HepG2 (cell line): ENCODE measurements around the gene USP30. TPM values are rescaled to one million over a fixed set of nuclear protein-coding genes. Genes with fewer than 3 reads are reported as not detected.

Experiments used
- ARID5B ChIP-seq: IDR thresholded peaks from 2 replicates; pipeline ENCODE4 v1.4.0; 2020; ENCODE audit warnings: mild to moderate bottlenecking, missing genetic modification reagents
- ATF7 ChIP-seq, 2 experiments: fragments of 450-650 bp in 1 of 2; sonication (generic) in 1 of 2; formaldehyde crosslinking in 1 of 2; IDR thresholded peaks; 2 replicates each; pipeline versions ENCODE4 v1.4.0 to v1.6.1; 2016 to 2020; ENCODE audit warnings: antibody characterized with exemption in 1 of 2, mild to moderate bottlenecking in 1 of 2, missing genetic modification reagents in 1 of 2
- CSRNP1 ChIP-seq: sonication (generic); formaldehyde crosslinking; IDR thresholded peaks from 2 replicates; pipeline ENCODE4 v1.8.1; 2023; ENCODE audit warnings: mild to moderate bottlenecking, missing genetic modification reagents
- DRAP1 ChIP-seq: IDR thresholded peaks from 2 replicates; pipeline ENCODE4 v1.6.1; 2016; ENCODE audit warnings: missing genetic modification reagents, missing compliant biosample characterization
- FOXP4 ChIP-seq: sonication (generic); formaldehyde crosslinking; IDR thresholded peaks from 2 replicates; pipeline ENCODE4 v1.4.0; 2020; ENCODE audit warnings: missing genetic modification reagents
- HNF4A ChIP-seq: sonication (generic); formaldehyde crosslinking; IDR thresholded peaks from 2 replicates; pipeline ENCODE4 v1.4.0; 2020; ENCODE audit warnings: missing genetic modification reagents
- HOXA9 ChIP-seq: sonication (generic); formaldehyde crosslinking; IDR thresholded peaks from 2 replicates; pipeline ENCODE4 v1.8.1; 2022; ENCODE audit warnings: missing genetic modification reagents, mild to moderate bottlenecking, moderate library complexity, borderline replicate concordance
- IKZF1 ChIP-seq: fragments of 450-650 bp; IDR thresholded peaks from 2 replicates; pipeline ENCODE4 v1.7.1; 2016
- IRF2 ChIP-seq: IDR thresholded peaks from 2 replicates; pipeline ENCODE4 v1.6.1; 2018; ENCODE audit warnings: missing genetic modification reagents, missing compliant biosample characterization
- LCORL ChIP-seq, 2 experiments: fragments of 450-650 bp in 1 of 2; sonication (generic) in 1 of 2; formaldehyde crosslinking in 1 of 2; IDR thresholded peaks; 2 replicates each; pipeline versions ENCODE4 v1.5.0 to v1.6.1; 2017 to 2020; ENCODE audit warnings: antibody characterized with exemption in 1 of 2, missing genetic modification reagents in 1 of 2
- MYNN ChIP-seq: sonication (generic); formaldehyde crosslinking; IDR thresholded peaks from 2 replicates; pipeline ENCODE4 v1.4.0; 2020; ENCODE audit warnings: mild to moderate bottlenecking, low read depth, missing genetic modification reagents
- POLR2A ChIP-seq, 2 experiments: IDR thresholded peaks; 2 replicates each; pipeline ENCODE4 v1.6.1; 2011; ENCODE audit warnings: low read depth in 2 of 2, low read length in 2 of 2, mild to moderate bottlenecking in 1 of 2, moderate library complexity in 1 of 2; ENCODE audit not compliant: insufficient read depth in 1 of 2
- RARA ChIP-seq: IDR thresholded peaks from 2 replicates; pipeline ENCODE4 v1.6.1; 2016; ENCODE audit warnings: missing genetic modification reagents, missing compliant biosample characterization
- SAP130 ChIP-seq: IDR thresholded peaks from 2 replicates; pipeline ENCODE4 v1.6.1; 2016; ENCODE audit warnings: low read depth
- SKI ChIP-seq: fragments of 450-650 bp; IDR thresholded peaks from one replicate; pipeline ENCODE4 v1.6.1; 2018; ENCODE audit warnings: mild to moderate bottlenecking; ENCODE audit not compliant: partially characterized antibody
- TEAD3 ChIP-seq: optimal IDR thresholded peaks from 2 replicates; pipeline ENCODE3; 2016; ENCODE audit warnings: borderline replicate concordance
- THAP11 ChIP-seq: IDR thresholded peaks from 2 replicates; pipeline ENCODE4 v1.6.1; 2016; ENCODE audit warnings: missing biosample characterization, missing genetic modification reagents
- YEATS2 ChIP-seq: sonication (generic); formaldehyde crosslinking; IDR thresholded peaks from 2 replicates; pipeline ENCODE4 v1.4.0; 2020; ENCODE audit warnings: missing genetic modification reagents, borderline replicate concordance
- ZBTB8A ChIP-seq: sonication (generic); formaldehyde crosslinking; IDR thresholded peaks from 2 replicates; pipeline ENCODE4 v1.4.0; 2020; ENCODE audit warnings: mild to moderate bottlenecking, low read depth, missing genetic modification reagents, borderline replicate concordance
- ZFAT ChIP-seq: sonication (generic); formaldehyde crosslinking; conservative IDR thresholded peaks from 2 replicates; pipeline ENCODE4 v1.8.1; 2023; ENCODE audit warnings: missing genetic modification reagents, inconsistent platforms
- ZNF101 ChIP-seq: sonication (generic); formaldehyde crosslinking; IDR thresholded peaks from 2 replicates; pipeline ENCODE4 v1.4.0; 2020; ENCODE audit warnings: mild to moderate bottlenecking, low read depth, missing genetic modification reagents, borderline replicate concordance
- ZNF3 ChIP-seq: IDR thresholded peaks from 2 replicates; pipeline ENCODE4 v1.7.0; 2017; ENCODE audit warnings: inconsistent platforms
- ZNF589 ChIP-seq: sonication (generic); formaldehyde crosslinking; conservative IDR thresholded peaks from 2 replicates; pipeline ENCODE4 v1.8.0; 2022; ENCODE audit warnings: mild to moderate bottlenecking, moderate library complexity, missing genetic modification reagents
- ZNF616 ChIP-seq: sonication (generic); formaldehyde crosslinking; IDR thresholded peaks from 2 replicates; pipeline ENCODE4 v1.5.0; 2020; ENCODE audit warnings: low read depth, mild to moderate bottlenecking, missing genetic modification reagents
- polyA plus RNA-seq, 8 experiments: library from polyadenylated mRNA; depleted of rRNA in 3 of 8; stranded (reverse) in 7 of 8; unstranded in 1 of 8; fragments of >200 nt; fragmentation: Illumina TruSeq in 4 of 8; extraction: Trizol in 4 of 8; gene quantifications; 2 replicates each; pipeline versions ENCODE4 v1.2.1 to v1.2.3, GENCODE V29; 2011 to 2016; ENCODE audit warnings: low read depth in 4 of 8, missing spikeins in 1 of 8, mixed read lengths in 1 of 8; ENCODE audit not compliant: insufficient read depth in 1 of 8
- total RNA-seq, 5 experiments: library from RNA; depleted of rRNA; stranded (reverse); fragments of >200 nt; fragmentation: Illumina TruSeq; extraction: Trizol; gene quantifications; 2 replicates each; pipeline ENCODE4 v1.2.3, GENCODE V29; 2016; ENCODE audit warnings: low read depth in 1 of 5

USP30 gene
- total and polyA plus RNA-seq, 2 of the 13 experiments (the other 11 are each of a cell fraction or from before 2014, with no cell fraction given) = 11.2 to 20.8 TPM

- TF ChIP-seq HOXA9 (no peak), HNF4A (CRISPR knock-in tag) (no peak), ZFAT (no peak), FOXP4 (CRISPR knock-in tag) (no peak), DRAP1 (peak; percentile 39; the same call in 1 of the 2 replicates), CSRNP1 (CRISPR knock-in tag) (no peak), ZBTB8A (CRISPR knock-in tag) (no peak), TEAD3 (CRISPR knock-in tag) (no peak), THAP11 (no peak), YEATS2 (CRISPR knock-in tag) (0 out of 2 replicates have a peak, but pooled peaks have one; percentile 2), RARA (CRISPR knock-in tag) (no peak), LCORL (IDR thresholded peaks at IDR 0.05) (no peak), LCORL (CRISPR knock-in tag; IDR thresholded peaks at IDR 0.05) (no peak), MYNN (CRISPR knock-in tag) (no peak), ZNF589 (CRISPR knock-in tag) (no peak), IRF2 (no peak), ATF7 (IDR thresholded peaks at IDR 0.05) (no peak), ATF7 (CRISPR knock-in tag; IDR thresholded peaks at IDR 0.05) (no peak), SAP130 (CRISPR knock-in tag) (no peak), SKI (no peak), POLR2A (IDR thresholded peaks at IDR 0.05; ENCODE audit: insufficient read depth in 1 of 2, low read depth in 2 of 2, low read length in 2 of 2) (0 out of 4 replicates have a peak, but pooled peaks of 1 of the 2 experiments have one; percentile 55), ARID5B (CRISPR knock-in tag) (no peak), IKZF1 (no peak), ZNF101 (CRISPR knock-in tag) (no peak), ZNF616 (CRISPR knock-in tag) (no peak), ZNF3 (CRISPR knock-in tag) (no peak)
Observed at GRCh38 chr12:109097140-109097434, 44.7 kb downstream of the USP30 start (continued).
